ENCODE data around the gene CEP85L. TPM values are rescaled to one million over a fixed set of nuclear protein-coding genes. Genes with fewer than 3 reads are reported as not detected.

Gene CEP85L
- total and polyA plus RNA-seq, 10 of the 15 experiments (the other 5 are each of a cell fraction or from before 2014, with no cell fraction given): 1.8 to 10.9 (median 7.1) TPM

DNA sequence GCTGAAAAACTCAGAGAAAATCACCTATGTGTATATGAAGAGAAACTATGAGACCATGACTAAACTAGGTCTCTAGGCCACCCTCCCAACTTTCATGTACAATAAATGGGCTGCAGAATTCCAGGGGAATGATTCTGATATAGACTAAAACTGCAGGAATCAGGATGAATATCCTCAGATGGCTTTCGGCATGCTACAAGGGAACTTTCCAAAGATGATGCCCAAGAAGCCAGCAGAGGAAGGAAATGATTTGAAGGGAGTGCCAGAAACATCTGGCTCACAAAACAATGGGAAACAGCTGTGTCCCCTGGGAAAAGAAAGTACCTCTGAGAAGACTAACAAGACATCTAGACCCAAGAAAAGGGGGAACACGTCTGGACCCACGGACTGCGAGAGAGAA lies 62.2 kb downstream of the CEP85L start:
- Histone ChIP-seq H3K9ac (ENCODE audit: control insufficient read depth, insufficient read depth, low read length) (no peak overlapping the region), H3K4me2 (ENCODE audit: control insufficient read depth, insufficient read depth) (no peak overlapping the region), H3K27me3 (replicated peaks in 1 of 2; ENCODE audit: control insufficient read depth in 2 of 2, insufficient read depth in 2 of 2, low read length in 1 of 2) (no peaks in the 10 kb centered on the region), H3K4me3 (no peak overlapping the region), H3K36me3 (ENCODE audit: control insufficient read depth in 2 of 2, insufficient read depth in 2 of 2, low read length in 1 of 2) (no peaks in the 10 kb centered on the region), H4K20me1 (ENCODE audit: control insufficient read depth, insufficient read depth) (no peaks in the 10 kb centered on the region), H3K9me3 (replicated peaks; ENCODE audit: control insufficient read depth, insufficient read depth, low read length) (no peaks in the 10 kb centered on the region; the same call in 2 of the 3 replicates), H3K4me1 (ENCODE audit: control insufficient read depth, insufficient read depth, low read length) (no peaks in the 10 kb centered on the region), H3K27ac (ENCODE audit: control insufficient read depth, insufficient read depth) (no peak overlapping the region), H3K79me2 (ENCODE audit: control insufficient read depth, insufficient read depth, low read length) (no peaks in the 10 kb centered on the region), H2AFZ (ENCODE audit: control insufficient read depth, low read depth, low read length) (no peak overlapping the region)
- RAD21 ChIA-PET (ENCODE audit: unreplicated experiment): no interaction called here
- POLR2A ChIA-PET: no interaction called here
- CTCF ChIA-PET: interaction anchor here (1.3 kb wide), 1 partner anchor 9 kb away, joined by 3 read pairs; no protein-coding TSS in a partner anchor
- no peak for FAIRE-seq
- no peak for ATAC-seq
- SMC1A ChIA-PET (ENCODE audit: uncharacterized antibody, unreplicated experiment): no interaction called here
- in situ Hi-C loops (cut with MboI): no loop called here
- BruUV-seq (replicated peaks): no TSS peak
- WGBS (ENCODE audit: insufficient coverage, insufficient replicate concordance, low lambda C conversion rate, missing lambda C conversion rate): 98% methylated on average over 4 of the region's 4 CpGs
- DNase-seq (ENCODE audit: low read depth, low spot score): no peak
- intact Hi-C loops (cut with micrococcal nuclease; ENCODE audit: unreplicated experiment): no loop called here
- TF ChIP-seq, protein P1, sequence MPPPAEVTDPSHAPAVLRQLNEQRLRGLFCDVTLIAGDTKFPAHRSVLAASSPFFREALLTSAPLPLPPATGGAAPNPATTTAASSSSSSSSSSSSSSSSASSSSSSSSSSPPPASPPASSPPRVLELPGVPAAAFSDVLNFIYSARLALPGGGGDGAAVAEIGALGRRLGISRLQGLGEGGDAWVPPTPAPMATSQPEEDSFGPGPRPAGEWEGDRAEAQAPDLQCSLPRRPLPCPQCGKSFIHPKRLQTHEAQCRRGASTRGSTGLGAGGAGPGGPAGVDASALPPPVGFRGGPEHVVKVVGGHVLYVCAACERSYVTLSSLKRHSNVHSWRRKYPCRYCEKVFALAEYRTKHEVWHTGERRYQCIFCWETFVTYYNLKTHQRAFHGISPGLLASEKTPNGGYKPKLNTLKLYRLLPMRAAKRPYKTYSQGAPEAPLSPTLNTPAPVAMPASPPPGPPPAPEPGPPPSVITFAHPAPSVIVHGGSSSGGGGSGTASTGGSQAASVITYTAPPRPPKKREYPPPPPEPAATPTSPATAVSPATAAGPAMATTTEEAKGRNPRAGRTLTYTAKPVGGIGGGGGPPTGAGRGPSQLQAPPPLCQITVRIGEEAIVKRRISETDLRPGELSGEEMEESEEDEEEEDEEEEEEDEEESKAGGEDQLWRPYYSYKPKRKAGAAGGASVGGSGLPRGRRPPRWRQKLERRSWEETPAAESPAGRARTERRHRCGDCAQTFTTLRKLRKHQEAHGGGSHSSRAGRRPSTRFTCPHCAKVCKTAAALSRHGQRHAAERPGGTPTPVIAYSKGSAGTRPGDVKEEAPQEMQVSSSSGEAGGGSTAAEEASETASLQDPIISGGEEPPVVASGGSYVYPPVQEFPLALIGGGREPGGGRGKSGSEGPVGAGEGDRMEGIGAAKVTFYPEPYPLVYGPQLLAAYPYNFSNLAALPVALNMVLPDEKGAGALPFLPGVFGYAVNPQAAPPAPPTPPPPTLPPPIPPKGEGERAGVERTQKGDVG (CRISPR knock-in tag; IDR thresholded peaks at IDR 0.05): no peak
- TF ChIP-seq ZNF622 (IDR thresholded peaks at IDR 0.05) (no peak), WRNIP1 (IDR thresholded peaks at IDR 0.05; ENCODE audit: borderline replicate concordance, low read depth, low read length) (no peak), USF2 (IDR thresholded peaks at IDR 0.05; ENCODE audit: borderline replicate concordance, low read depth, low read length) (no peak), HDAC6 (IDR thresholded peaks at IDR 0.05; ENCODE audit: unreplicated experiment) (no peak), EZH2 (IDR thresholded peaks at IDR 0.05; ENCODE audit: borderline replicate concordance, control insufficient read depth, low read depth, low read length) (no peak), JUNB (IDR thresholded peaks at IDR 0.05) (no peak), MYC (IDR thresholded peaks at IDR 0.05; ENCODE audit: insufficient read depth, insufficient read length, insufficient replicate concordance, low read length, severe bottlenecking) (no peak), EGR1 (IDR thresholded peaks at IDR 0.05; ENCODE audit: borderline replicate concordance in 1 of 2, low read depth in 2 of 2, low read length in 2 of 2) (no peak), CREM (IDR thresholded peaks at IDR 0.05; ENCODE audit: low read depth) (no peak), ZBED1 (IDR thresholded peaks at IDR 0.05; ENCODE audit: borderline replicate concordance) (no peak), MXI1 (IDR thresholded peaks at IDR 0.05; ENCODE audit: low read depth, low read length) (no peak), NKRF (conservative IDR thresholded peaks at IDR 0.05) (no peak)
- TF ChIP-seq, protein P2, sequence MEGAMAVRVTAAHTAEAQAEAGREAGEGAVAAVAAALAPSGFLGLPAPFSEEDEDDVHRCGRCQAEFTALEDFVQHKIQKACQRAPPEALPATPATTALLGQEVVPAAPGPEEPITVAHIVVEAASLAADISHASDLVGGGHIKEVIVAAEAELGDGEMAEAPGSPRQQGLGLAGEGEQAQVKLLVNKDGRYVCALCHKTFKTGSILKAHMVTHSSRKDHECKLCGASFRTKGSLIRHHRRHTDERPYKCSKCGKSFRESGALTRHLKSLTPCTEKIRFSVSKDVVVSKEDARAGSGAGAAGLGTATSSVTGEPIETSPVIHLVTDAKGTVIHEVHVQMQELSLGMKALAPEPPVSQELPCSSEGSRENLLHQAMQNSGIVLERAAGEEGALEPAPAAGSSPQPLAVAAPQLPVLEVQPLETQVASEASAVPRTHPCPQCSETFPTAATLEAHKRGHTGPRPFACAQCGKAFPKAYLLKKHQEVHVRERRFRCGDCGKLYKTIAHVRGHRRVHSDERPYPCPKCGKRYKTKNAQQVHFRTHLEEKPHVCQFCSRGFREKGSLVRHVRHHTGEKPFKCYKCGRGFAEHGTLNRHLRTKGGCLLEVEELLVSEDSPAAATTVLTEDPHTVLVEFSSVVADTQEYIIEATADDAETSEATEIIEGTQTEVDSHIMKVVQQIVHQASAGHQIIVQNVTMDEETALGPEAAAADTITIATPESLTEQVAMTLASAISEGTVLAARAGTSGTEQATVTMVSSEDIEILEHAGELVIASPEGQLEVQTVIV (IDR thresholded peaks at IDR 0.05; ENCODE audit: borderline replicate concordance, partially characterized antibody): no peak

Data from GM12878 (cell line).